ENCODE data around the gene PIK3CD. TPM values are rescaled to one million over a fixed set of nuclear protein-coding genes. Genes with fewer than 3 reads are reported as not detected.

The PIK3CD gene
- total and polyA plus RNA-seq, 2 of the 8 experiments (the other 6 are each of a cell fraction or from before 2014, with no cell fraction given) = 20.6 to 24.1 TPM

DNA sequence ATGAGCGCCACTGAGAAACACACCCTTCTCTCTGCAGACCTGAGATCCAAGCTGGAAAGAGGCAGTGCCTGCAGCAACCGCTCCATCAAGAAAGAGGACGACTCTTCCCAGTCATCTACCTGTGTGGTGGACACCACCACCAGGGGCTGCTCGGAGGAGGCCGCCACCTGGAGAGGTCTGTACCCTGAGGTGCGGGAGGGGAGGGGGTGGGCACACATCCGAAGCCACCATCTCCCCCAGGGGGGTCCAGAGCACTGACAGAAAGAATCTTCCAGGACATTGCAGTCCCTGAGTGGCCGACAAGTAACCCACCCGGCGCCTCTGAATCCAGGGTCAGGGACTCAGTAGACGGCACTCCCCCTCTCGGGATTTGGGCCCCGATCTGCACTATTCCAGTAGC is 39.8 kb upstream of the PIK3CD start:
- H2BK120ac ChIP-seq (replicated peaks; ENCODE audit: low read depth, low read length) = no peak overlapping the region
- H3K23me2 ChIP-seq (ENCODE audit: low read depth, low read length) = no peaks in the 10 kb centered on the region
- WGBS, 2 experiments (ENCODE audit: extremely low coverage in 1 of 2, insufficient coverage in 1 of 2, insufficient read length in 1 of 2, insufficient replicate concordance in 2 of 2, low coverage in 1 of 2, low lambda C conversion rate in 2 of 2, missing lambda C conversion rate in 1 of 2) = 88% methylated on average over 12 of the region's 13 CpGs; no CpG with 5 or more reads in 1 of the 2 experiments
- no peak overlapping the region for H3K27ac ChIP-seq (ENCODE audit: low read depth, low read length)
- H3K23ac ChIP-seq (ENCODE audit: insufficient read length) = no peak overlapping the region
- peaks cover 8 to 28% (median 17%) of the 10 kb centered on the region in 4 experiments; a peak in 5 of 8 replicates for H3K36me3 ChIP-seq (ENCODE audit: control insufficient read depth in 2 of 4, insufficient read depth in 4 of 4, low read length in 3 of 4)
- H2BK12ac ChIP-seq (ENCODE audit: low read depth, low read length) = no peak overlapping the region
- no peak overlapping the region for H3K18ac ChIP-seq (ENCODE audit: extremely low read depth, low read length)
- no peak overlapping the region for H2AFZ ChIP-seq (ENCODE audit: low read length)
- H3K9me3 ChIP-seq (ENCODE audit: insufficient read depth in 2 of 2, low read depth in 1 of 2, low read length in 1 of 2) = no peaks in the 10 kb centered on the region
- H2AK5ac ChIP-seq (ENCODE audit: low read depth, low read length) = no peak overlapping the region
- no peak overlapping the region for H3K4me2 ChIP-seq (ENCODE audit: insufficient read depth in 1 of 2, low read depth in 2 of 2, low read length in 2 of 2)
- H3K27me3 ChIP-seq (replicated peaks in 1 of 4; ENCODE audit: control insufficient read depth in 3 of 4, extremely low read depth in 1 of 4, insufficient read depth in 3 of 4, low read length in 3 of 4) = no peaks in the 10 kb centered on the region
- H4K5ac ChIP-seq (ENCODE audit: insufficient read length, low read depth, low read length) = no peak overlapping the region
- DNase-seq (ENCODE audit: low read depth in 1 of 2, low spot score in 2 of 2) (no peak), FAIRE-seq (no peak)
- H4K91ac ChIP-seq (replicated peaks; ENCODE audit: insufficient read length, low read length) = no peak overlapping the region
- H3K9ac ChIP-seq (replicated peaks in 1 of 4; ENCODE audit: extremely low read depth in 1 of 4, low read depth in 3 of 4, low read length in 3 of 4) = no peak overlapping the region
- ChIA-PET CTCF (ENCODE audit: partially characterized antibody) (interaction anchor here (1.4 to 6.7 kb wide), 4 partner anchors 9 to 109 kb away, joined by 3 to 77 read pairs (median 9); no protein-coding TSS in a partner anchor), POLR2A (ENCODE audit: partially characterized antibody) (interaction anchor here (2.2 kb wide), 1 partner anchor 9 kb away, joined by 7 read pairs; no protein-coding TSS in a partner anchor)
- H2BK5ac ChIP-seq (ENCODE audit: low read depth, low read length) = no peak overlapping the region
- H2BK20ac ChIP-seq (ENCODE audit: low read length) = no peak overlapping the region
- H3K56ac ChIP-seq (replicated peaks; ENCODE audit: insufficient read length, low read depth, low read length) = no peak overlapping the region
- no peak overlapping the region for H3K4me3 ChIP-seq (ENCODE audit: extremely low read depth in 1 of 4, insufficient read depth in 2 of 4, low read depth in 3 of 4, low read length in 4 of 4)
- no peak overlapping the region for H2BK15ac ChIP-seq (ENCODE audit: low read length)
- H3K4me1 ChIP-seq (replicated peaks in 1 of 4; ENCODE audit: control insufficient read depth in 3 of 4, insufficient read depth in 4 of 4, low read length in 3 of 4) = no peaks in the 10 kb centered on the region
- H3K14ac ChIP-seq (ENCODE audit: insufficient read length) = no peak overlapping the region
- no peak overlapping the region for H4K8ac ChIP-seq (ENCODE audit: extremely low read depth, insufficient read depth, low read length)
- H3K79me2 ChIP-seq (ENCODE audit: control insufficient read depth in 1 of 2, insufficient read depth in 2 of 2, low read length in 2 of 2) = no peaks in the 10 kb centered on the region
- peaks cover 0 to 7% of the 10 kb centered on the region in 2 experiments for H4K20me1 ChIP-seq (replicated peaks in 1 of 2; ENCODE audit: control insufficient read depth in 1 of 2, insufficient read depth in 2 of 2, low read length in 2 of 2)
- H3K79me1 ChIP-seq (ENCODE audit: low read depth, low read length) = no peaks in the 10 kb centered on the region; the same call in 1 of the 2 replicates
- H3K4ac ChIP-seq (replicated peaks; ENCODE audit: insufficient read length, low read depth, low read length) = no peak overlapping the region
- TF ChIP-seq CREB1 (IDR thresholded peaks at IDR 0.05) (no peak), RAD21 (IDR thresholded peaks at IDR 0.05 in 1 of 2, conservative IDR thresholded peaks at IDR 0.05 in 1 of 2; ENCODE audit: low read depth in 2 of 2, low read length in 2 of 2) (no peak), GABPA (IDR thresholded peaks at IDR 0.05; ENCODE audit: borderline replicate concordance, insufficient read depth, low read length) (no peak), RFX5 (IDR thresholded peaks at IDR 0.05; ENCODE audit: borderline replicate concordance, low read depth, low read length) (no peak), POU5F1 (IDR thresholded peaks at IDR 0.05; ENCODE audit: low read depth, low read length) (no peak), EZH2 (IDR thresholded peaks at IDR 0.05; ENCODE audit: low read depth, low read length, severe bottlenecking) (no peak), MAFK (IDR thresholded peaks at IDR 0.05; ENCODE audit: low read depth, low read length) (no peak), SP1 (IDR thresholded peaks at IDR 0.05; ENCODE audit: low read depth, low read length) (no peak), HDAC6 (IDR thresholded peaks at IDR 0.05; ENCODE audit: low read depth, low read length) (no peak), EP300 (IDR thresholded peaks at IDR 0.05; ENCODE audit: borderline replicate concordance in 1 of 2, low read depth in 2 of 2, low read length in 2 of 2) (no peak), JUND (IDR thresholded peaks at IDR 0.05; ENCODE audit: low read length) (no peak), E2F6 (IDR thresholded peaks at IDR 0.05) (no peak), ZNF274 (IDR thresholded peaks at IDR 0.05; ENCODE audit: borderline replicate concordance, extremely low read depth, low read length) (no peak), SIX5 (IDR thresholded peaks at IDR 0.05; ENCODE audit: low read depth, low read length) (no peak)

Measured in H1 (cell line).